GM10266 (cell line): ENCODE results near the gene RREB1.
"Not testable (repeated sequence)": the region's sequence is repeated elsewhere in the genome, so short reads cannot be mapped to it uniquely, and the experiment has no call there.

ENCODE experiments used
- DNase-seq: peaks from one replicate; pipeline ENCODE4 v3.0.0; 2012; ENCODE audit errors: extremely low spot score
- TF ChIP-seq, protein P1 (sequence below): IDR thresholded peaks from 2 replicates; pipeline ENCODE4 v1.5.1; 2012; ENCODE audit warnings: mild to moderate bottlenecking, low read depth; ENCODE audit not compliant: control insufficient read depth, insufficient read depth; ENCODE audit errors: missing control alignments

Gene RREB1

DNA sequence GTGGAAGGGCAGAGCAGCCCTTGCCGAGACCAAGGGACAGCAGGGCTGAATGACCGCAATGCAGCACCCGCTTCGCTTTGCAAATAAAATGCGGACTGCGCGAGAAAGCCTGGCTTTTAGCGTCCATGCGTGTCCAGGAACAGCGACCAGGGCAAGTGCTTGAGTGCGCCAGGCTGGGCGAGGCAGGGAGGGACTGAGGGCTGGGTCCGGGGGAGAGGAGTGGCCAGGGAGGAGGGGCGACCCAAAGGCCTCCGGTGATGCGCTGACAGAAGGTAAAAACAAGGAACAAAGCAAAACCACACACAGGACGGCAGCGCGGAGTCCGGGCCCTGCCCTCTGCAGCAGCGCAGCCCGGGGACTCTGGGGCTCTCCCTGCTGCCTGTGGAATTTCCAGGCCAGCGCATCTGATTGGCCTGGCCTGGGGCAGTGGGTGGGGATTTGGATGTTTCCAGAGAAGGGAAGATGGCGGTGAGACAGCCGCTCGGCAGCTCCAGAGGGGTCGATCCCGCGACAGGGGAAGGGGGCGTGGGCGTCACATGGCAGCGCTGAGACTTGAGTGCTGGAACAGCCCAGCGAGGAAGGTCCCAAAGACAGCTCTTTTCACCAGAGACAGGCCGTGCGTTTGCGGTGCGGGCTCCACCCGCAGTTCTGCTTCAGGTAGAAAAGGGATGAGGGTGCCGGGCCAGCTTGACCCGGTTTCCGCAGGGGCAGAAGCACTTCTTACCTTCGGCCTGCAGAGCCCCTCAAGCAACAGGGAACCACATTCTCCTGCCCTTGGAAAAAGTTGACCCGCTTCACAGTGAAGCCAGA lies 153.5 kb downstream of the RREB1 start:
- DNase-seq, result peak; percentile 79
- TF ChIP-seq, protein P1, sequence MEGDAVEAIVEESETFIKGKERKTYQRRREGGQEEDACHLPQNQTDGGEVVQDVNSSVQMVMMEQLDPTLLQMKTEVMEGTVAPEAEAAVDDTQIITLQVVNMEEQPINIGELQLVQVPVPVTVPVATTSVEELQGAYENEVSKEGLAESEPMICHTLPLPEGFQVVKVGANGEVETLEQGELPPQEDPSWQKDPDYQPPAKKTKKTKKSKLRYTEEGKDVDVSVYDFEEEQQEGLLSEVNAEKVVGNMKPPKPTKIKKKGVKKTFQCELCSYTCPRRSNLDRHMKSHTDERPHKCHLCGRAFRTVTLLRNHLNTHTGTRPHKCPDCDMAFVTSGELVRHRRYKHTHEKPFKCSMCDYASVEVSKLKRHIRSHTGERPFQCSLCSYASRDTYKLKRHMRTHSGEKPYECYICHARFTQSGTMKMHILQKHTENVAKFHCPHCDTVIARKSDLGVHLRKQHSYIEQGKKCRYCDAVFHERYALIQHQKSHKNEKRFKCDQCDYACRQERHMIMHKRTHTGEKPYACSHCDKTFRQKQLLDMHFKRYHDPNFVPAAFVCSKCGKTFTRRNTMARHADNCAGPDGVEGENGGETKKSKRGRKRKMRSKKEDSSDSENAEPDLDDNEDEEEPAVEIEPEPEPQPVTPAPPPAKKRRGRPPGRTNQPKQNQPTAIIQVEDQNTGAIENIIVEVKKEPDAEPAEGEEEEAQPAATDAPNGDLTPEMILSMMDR, result no peak

DNA sequence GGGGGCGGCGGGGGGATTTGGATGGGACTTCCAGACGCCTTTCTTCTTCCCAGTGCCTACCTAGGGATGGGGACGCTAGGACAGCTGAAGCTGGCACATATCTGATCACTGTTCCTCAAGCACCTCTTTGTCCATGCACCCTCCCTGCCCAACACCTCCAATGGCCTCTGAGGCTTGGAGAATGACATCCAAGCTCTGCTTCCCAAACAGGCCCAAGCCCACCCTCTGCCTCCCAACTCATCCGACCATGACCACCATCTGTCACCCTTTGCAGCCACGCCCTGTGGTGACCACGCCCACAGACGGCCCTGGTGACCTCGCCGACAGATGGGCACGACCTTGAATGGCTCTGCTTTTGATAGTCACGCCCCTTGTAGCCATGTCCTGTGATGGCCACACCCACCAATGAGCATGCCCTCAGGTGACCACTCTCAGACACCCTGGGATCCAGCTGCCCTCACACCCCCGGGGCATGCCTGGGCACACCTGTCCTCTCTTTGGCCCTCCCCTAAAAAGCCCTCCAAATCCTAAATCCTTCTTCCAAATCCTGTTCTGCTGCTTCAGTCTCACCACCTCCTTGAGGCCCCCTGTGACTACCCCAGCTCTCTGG lies 154.2 kb downstream of the RREB1 start:
- TF ChIP-seq, protein P1, result no peak
- DNase-seq, result no peak

DNA sequence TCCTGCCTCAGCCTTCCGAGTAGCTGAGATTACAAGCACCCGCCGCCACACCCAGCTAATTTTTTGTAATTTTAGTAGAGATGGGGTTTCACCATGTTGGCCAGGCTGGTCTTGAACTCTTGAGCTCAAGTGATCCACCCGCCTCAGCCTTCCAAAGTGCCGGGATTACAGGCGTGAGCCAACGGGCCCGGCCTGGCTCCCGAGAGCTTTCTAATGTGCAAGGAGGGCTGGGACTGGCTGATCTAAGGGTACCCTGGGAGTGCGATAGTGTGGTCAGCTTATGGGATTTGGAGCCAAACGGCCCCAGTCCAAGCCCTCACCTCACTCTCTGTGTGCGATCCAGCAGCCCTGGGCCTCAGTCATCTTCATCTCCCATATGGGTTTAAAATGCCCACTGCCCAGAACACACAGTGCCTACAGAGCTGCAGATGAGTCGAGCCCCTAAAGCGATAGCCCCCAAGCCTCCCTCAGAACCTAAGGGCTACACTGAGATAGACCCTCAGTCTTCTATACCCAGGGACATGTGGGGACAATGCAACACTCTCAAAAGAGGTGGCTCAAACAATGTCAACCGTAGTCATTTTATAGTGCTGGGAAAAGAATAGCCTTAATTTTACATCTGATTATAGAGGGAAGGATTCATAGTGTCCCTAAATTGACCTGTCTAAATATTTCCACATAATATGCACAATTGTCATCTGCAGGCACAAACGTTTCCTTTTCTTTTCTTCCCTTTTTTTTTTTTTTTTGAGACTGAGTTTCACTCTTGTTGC lies 155.2 kb downstream of the RREB1 start:
- TF ChIP-seq, protein P1, result no peak
- DNase-seq, result no peak

DNA sequence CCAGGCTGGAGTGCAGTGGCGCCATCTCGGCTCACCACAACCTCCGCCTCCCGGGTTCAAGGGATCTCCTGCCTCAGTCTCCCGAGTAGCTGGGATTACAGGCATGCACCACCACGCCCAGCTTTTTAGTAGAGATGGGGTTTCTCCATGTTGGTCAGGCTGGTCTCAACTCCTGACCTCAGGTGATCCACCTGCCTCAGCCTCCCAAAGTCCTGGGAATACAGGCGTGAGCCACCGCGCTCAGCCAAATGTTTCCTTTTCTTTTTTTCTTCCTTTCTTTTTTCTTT lies 155.7 kb downstream of the RREB1 start:
- DNase-seq, result not testable (repeated sequence)

DNA sequence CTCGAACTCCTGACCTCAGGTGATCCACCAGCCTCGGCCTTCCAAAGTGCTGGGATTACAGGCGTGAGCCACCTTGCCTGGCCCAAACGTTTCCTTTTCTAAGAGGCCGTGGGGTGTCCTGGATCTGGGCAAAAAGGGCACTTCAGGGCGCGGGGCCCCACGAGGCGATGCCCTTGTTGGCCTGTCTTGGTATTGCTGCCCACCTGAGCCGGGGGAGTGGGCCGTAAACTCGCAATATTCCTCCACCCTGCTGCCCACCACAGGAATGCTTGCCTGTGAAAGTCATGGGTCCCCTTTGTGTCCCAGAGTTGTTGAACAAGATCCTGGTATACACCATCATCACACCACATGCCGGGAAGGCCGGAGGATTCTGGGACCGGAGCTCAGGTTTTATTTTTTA lies 156.3 kb downstream of the RREB1 start:
- DNase-seq, result no peak
- TF ChIP-seq, protein P1, result no peak

DNA sequence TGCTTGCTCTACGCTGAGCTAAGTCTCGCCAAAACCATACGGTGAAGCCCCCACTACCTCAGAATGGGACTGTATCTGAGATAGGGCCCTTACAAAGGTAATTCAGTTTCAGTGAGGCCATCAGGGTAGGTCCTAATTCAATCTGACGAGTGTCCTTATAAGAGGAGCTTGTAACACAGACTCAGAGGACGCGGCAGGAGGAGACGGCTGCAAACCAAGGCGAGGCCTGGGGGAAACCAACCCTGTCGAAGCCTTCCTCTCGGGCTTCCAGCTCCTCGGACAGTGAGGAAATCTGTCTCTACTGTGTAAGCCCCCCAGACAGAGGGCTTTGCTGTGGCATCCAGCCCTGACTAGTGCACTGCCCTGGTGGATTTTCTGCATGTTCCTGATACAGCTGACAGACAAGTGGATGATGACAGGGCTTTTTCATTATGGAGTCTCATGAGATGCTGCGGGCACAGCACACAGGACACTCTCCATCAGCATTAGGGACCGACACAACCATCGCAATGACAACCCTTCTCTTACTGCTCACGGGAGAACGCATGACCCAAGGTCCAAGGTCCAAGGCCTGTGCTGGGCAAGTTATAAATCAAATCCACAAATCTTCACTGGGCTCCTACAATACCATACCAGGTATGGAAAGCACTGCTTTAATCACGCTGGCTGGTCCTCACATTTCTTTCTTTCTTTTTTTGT lies 157.1 kb downstream of the RREB1 start:
- TF ChIP-seq, protein P1, result no peak
- no peak for DNase-seq

DNA sequence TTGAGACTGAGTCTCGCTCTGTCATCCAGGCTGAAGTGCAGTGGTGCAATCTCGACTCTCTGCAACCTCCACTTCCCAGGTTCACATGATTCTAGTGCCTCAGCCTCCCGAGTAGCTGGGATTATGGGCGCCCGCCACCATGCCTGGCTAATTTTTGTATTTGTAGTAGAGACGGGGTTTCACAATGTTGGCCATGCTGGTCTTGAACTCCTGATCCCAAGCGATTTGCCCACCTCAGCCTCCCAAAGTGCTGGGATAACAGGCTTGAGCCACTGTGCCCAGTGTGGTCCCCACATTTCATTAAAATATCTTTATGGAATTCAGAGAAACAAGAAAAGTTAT lies 157.6 kb downstream of the RREB1 start:
- DNase-seq, result not testable (repeated sequence)

DNA sequence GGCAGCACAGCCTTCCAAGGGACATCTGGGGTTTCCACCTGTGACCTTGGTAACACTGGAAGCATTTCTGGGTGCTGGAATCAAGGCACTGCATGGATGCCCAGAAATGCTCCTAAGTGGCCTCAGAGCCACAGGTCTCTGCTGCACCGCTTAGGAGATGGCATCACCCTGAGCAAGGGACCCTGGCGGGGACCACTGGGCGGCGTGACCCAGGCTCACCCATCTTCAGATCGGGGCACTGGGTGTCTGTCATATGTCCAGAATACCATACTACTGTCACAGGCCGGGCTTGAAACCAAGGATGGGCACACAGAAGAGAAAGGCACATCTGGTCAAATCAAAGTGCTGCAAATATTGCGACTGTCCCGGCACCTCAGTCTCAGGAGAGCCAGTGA lies 159.3 kb downstream of the RREB1 start:
- no peak for DNase-seq
- TF ChIP-seq, protein P1, result no peak
